ENCODE data around the gene ASF1B. TPM values are rescaled to one million over a fixed set of nuclear protein-coding genes. Genes with fewer than 3 reads are reported as not detected.
A peak's percentile ranks its signal among the peaks of the same experiment; 100 is the strongest.

The ASF1B gene
- total RNA-seq, 2 experiments from 2014 or later, result 143 to 202 TPM

DNA sequence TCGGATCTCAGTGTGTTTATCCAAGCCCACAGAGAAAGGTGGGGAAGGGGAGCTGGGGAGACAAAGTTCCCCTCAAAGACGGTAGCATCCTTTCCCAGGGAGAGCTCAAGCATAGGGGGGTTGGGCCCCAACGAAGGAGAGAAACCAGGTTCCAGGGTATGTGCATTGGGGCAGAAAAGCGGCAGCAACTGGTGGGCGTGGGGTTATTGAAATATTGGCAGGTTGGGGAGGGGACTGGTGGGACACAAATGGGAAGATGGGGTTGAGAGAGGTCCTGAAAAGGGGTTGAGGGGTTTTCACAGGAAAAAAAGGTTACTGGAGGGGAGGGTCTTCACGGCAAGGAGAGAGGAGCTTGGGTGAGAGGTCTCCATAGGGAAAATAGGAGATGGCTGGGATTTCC, 1.0 kb downstream of the ASF1B start:
- intact Hi-C loops (cut with micrococcal nuclease; ENCODE audit: unreplicated experiment), result loop anchor here (5.0 kb wide), 1 partner anchor 212 kb away; no protein-coding TSS in a partner anchor
- BruUV-seq (replicated peaks), result no TSS peak
- Histone ChIP-seq H2AFZ (ENCODE audit: low read length) (no peak overlapping the region), H3K4me1 (ENCODE audit: insufficient read depth, low read length, poor library complexity, severe bottlenecking) (peaks cover 24% of the 10 kb centered on the region), H3K9me3 (ENCODE audit: low read length) (no peaks in the 10 kb centered on the region), H3K4me2 (ENCODE audit: low read length) (peak overlapping the region; percentile 82), H3K79me2 (ENCODE audit: insufficient read depth, low read depth, low read length) (peaks cover 54% of the 10 kb centered on the region), H3K9me2 (ENCODE audit: insufficient read depth, low read length) (no peaks in the 10 kb centered on the region), H4K20me1 (ENCODE audit: insufficient read depth, low read length) (peaks cover 6% of the 10 kb centered on the region; the same call in 1 of the 2 replicates), H3K27ac (ENCODE audit: low read depth, low read length, poor library complexity, severe bottlenecking) (peak overlapping the region; percentile 85), H3K36me3 (ENCODE audit: insufficient read depth, low read length) (peaks cover 29% of the 10 kb centered on the region), H3K4me3 (ENCODE audit: low read depth, low read length, poor library complexity, severe bottlenecking) (peak overlapping the region; percentile 91)
- POLR2A ChIA-PET, result interaction anchor here (0.6 kb wide), 1 partner anchor 30 kb away, joined by 3 read pairs; no protein-coding TSS in a partner anchor
- no peak for TF ChIP-seq EZH2phosphoT487 (IDR thresholded peaks at IDR 0.05; ENCODE audit: borderline replicate concordance, low read depth, low read length)
- TF ChIP-seq, protein P1, sequence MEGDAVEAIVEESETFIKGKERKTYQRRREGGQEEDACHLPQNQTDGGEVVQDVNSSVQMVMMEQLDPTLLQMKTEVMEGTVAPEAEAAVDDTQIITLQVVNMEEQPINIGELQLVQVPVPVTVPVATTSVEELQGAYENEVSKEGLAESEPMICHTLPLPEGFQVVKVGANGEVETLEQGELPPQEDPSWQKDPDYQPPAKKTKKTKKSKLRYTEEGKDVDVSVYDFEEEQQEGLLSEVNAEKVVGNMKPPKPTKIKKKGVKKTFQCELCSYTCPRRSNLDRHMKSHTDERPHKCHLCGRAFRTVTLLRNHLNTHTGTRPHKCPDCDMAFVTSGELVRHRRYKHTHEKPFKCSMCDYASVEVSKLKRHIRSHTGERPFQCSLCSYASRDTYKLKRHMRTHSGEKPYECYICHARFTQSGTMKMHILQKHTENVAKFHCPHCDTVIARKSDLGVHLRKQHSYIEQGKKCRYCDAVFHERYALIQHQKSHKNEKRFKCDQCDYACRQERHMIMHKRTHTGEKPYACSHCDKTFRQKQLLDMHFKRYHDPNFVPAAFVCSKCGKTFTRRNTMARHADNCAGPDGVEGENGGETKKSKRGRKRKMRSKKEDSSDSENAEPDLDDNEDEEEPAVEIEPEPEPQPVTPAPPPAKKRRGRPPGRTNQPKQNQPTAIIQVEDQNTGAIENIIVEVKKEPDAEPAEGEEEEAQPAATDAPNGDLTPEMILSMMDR (conservative IDR thresholded peaks at IDR 0.05; ENCODE audit: low read length), result no peak
- CTCF ChIA-PET (ENCODE audit: unreplicated experiment), result no interaction called here
- DNase-seq (ENCODE audit: low spot score), result no peak

DNA sequence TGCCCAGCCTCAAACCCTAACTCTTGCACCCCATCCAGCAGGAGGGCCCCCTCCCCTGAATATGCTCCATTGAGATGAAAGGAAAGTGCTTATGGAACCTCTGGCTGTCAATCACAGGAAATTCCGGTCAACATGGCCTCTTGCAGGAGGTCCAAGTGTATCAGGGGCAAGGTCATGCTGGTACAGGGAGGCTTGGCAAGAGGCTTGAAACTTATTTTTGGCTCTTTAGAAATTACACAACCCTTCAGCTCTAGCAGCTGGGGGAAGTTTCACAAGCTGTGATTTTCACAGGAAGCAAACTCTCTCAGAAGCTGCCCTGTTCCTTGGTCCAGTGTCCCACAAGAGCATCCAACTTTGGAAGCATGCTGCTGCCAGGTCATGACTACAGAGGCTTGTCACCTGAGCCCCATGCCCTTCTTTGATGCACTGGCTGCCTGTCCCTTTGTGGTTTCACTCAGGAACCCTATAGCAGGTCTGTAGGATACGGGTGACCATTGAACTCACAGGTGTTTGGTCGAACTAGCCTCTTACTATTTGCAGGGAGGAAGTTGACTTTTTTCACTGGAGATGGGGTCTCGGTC, 8.4 kb downstream of the ASF1B start:
- peak; percentile 67 for DNase-seq (ENCODE audit: low spot score)
- peaks cover 83% of the 10 kb centered on the region for H3K36me3 ChIP-seq (ENCODE audit: insufficient read depth, low read length)
- peaks cover 35% of the 10 kb centered on the region for H3K4me1 ChIP-seq (ENCODE audit: insufficient read depth, low read length, poor library complexity, severe bottlenecking)
- H3K27ac ChIP-seq (ENCODE audit: low read depth, low read length, poor library complexity, severe bottlenecking), result peak overlapping the region; percentile 73
- no TSS peak for BruUV-seq (replicated peaks)
- peaks cover 27% of the 10 kb centered on the region for H3K79me2 ChIP-seq (ENCODE audit: insufficient read depth, low read depth, low read length)
- ChIA-PET CTCF (ENCODE audit: unreplicated experiment) (interaction anchor here (0.6 kb wide), 1 partner anchor 71 kb away, joined by 3 read pairs; no protein-coding TSS in a partner anchor), POLR2A (no interaction called here)
- H3K4me2 ChIP-seq (ENCODE audit: low read length), result peak overlapping the region; percentile 49
- intact Hi-C loops (cut with micrococcal nuclease; ENCODE audit: unreplicated experiment), result no loop called here
- H2AFZ ChIP-seq (ENCODE audit: low read length), result no peak overlapping the region
- H3K9me2 ChIP-seq (ENCODE audit: insufficient read depth, low read length), result no peaks in the 10 kb centered on the region
- H3K4me3 ChIP-seq (ENCODE audit: low read depth, low read length, poor library complexity, severe bottlenecking), result peak overlapping the region; percentile 15
- TF ChIP-seq, protein P1 (conservative IDR thresholded peaks at IDR 0.05; ENCODE audit: low read length), result no peak
- TF ChIP-seq EZH2phosphoT487 (IDR thresholded peaks at IDR 0.05; ENCODE audit: borderline replicate concordance, low read depth, low read length), result no peak
- no peaks in the 10 kb centered on the region; the same call in 1 of the 2 replicates for H4K20me1 ChIP-seq (ENCODE audit: insufficient read depth, low read length)
- H3K9me3 ChIP-seq (ENCODE audit: low read length), result no peaks in the 10 kb centered on the region

DNA sequence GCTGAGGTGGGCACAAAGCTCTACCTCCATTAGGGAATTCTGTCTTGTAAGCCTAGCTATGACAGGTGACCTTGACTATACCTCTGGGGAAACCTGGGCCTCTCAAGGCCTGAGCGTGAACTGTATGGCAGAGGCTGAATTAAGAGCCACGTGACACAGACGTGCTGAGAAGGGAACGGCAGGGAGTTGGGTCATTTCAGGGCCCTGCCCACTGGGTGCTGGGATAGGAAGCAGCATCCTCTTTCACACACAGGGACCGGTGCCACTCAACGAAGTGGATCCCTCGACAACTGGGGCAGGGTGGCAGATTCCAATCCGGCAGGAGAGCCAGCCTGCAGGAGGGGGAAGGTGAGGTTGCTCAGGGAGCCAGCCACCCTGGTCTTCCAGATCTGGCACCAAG, 9.2 kb downstream of the ASF1B start:
- H3K9me2 ChIP-seq (ENCODE audit: insufficient read depth, low read length), result no peaks in the 10 kb centered on the region
- no peaks in the 10 kb centered on the region; the same call in 1 of the 2 replicates for H4K20me1 ChIP-seq (ENCODE audit: insufficient read depth, low read length)
- H3K27ac ChIP-seq (ENCODE audit: low read depth, low read length, poor library complexity, severe bottlenecking), result no peak overlapping the region
- no peak for DNase-seq (ENCODE audit: low spot score)
- no peak overlapping the region for H3K4me2 ChIP-seq (ENCODE audit: low read length)
- H3K79me2 ChIP-seq (ENCODE audit: insufficient read depth, low read depth, low read length), result peaks cover 20% of the 10 kb centered on the region
- peaks cover 84% of the 10 kb centered on the region for H3K36me3 ChIP-seq (ENCODE audit: insufficient read depth, low read length)
- H3K4me1 ChIP-seq (ENCODE audit: insufficient read depth, low read length, poor library complexity, severe bottlenecking), result peaks cover 35% of the 10 kb centered on the region
- BruUV-seq (replicated peaks), result no TSS peak
- no peak overlapping the region for H2AFZ ChIP-seq (ENCODE audit: low read length)
- no peak for TF ChIP-seq EZH2phosphoT487 (IDR thresholded peaks at IDR 0.05; ENCODE audit: borderline replicate concordance, low read depth, low read length)
- TF ChIP-seq, protein P1 (conservative IDR thresholded peaks at IDR 0.05; ENCODE audit: low read length), result no peak
- ChIA-PET POLR2A (no interaction called here), CTCF (ENCODE audit: unreplicated experiment) (no interaction called here)
- intact Hi-C loops (cut with micrococcal nuclease; ENCODE audit: unreplicated experiment), result no loop called here
- no peak overlapping the region for H3K4me3 ChIP-seq (ENCODE audit: low read depth, low read length, poor library complexity, severe bottlenecking)
- no peaks in the 10 kb centered on the region for H3K9me3 ChIP-seq (ENCODE audit: low read length)
